Neuronal stem cell (in vitro differentiated cells): ENCODE results near the gene PTAFR. TPM values are rescaled to one million over a fixed set of nuclear protein-coding genes. Genes with fewer than 3 reads are reported as not detected.
A peak's percentile ranks its signal among the peaks of the same experiment; 100 is the strongest.

Source experiments
- DNase-seq: peaks from one replicate; pipeline ENCODE4 v3.0.0-alpha.2; 2013; ENCODE audit warnings: low spot score
- H2AFZ ChIP-seq: one replicate; pipeline ENCODE4 v1.6.1; 2013; ENCODE audit warnings: mild to moderate bottlenecking, low read length, inconsistent platforms
- H2AK5ac ChIP-seq: 2 replicates; pipeline ENCODE4 v1.6.1; 2013; ENCODE audit warnings: low read depth, mild to moderate bottlenecking, inconsistent platforms, low read length, moderate library complexity, mixed read lengths
- H2BK120ac ChIP-seq: 2 replicates; pipeline ENCODE4 v1.6.1; 2013; ENCODE audit warnings: low read depth, mild to moderate bottlenecking, inconsistent platforms, low read length, moderate library complexity, mixed read lengths
- H2BK12ac ChIP-seq: one replicate; pipeline ENCODE4 v1.6.1; 2013; ENCODE audit warnings: low read length, inconsistent platforms
- H2BK15ac ChIP-seq: 2 replicates; pipeline ENCODE4 v1.6.1; 2013; ENCODE audit warnings: mild to moderate bottlenecking, low read length, inconsistent platforms, mixed read lengths
- H2BK5ac ChIP-seq: one replicate; pipeline ENCODE4 v1.6.1; 2013; ENCODE audit warnings: inconsistent platforms, mild to moderate bottlenecking, low read length, moderate library complexity
- H3K14ac ChIP-seq: one replicate; pipeline ENCODE4 v1.6.1; 2013; ENCODE audit warnings: low read length, inconsistent platforms
- H3K18ac ChIP-seq: 2 replicates; pipeline ENCODE4 v1.6.1; 2013; ENCODE audit warnings: low read length, inconsistent platforms
- H3K23ac ChIP-seq: 2 replicates; pipeline ENCODE4 v1.6.1; 2013; ENCODE audit warnings: low read depth, mild to moderate bottlenecking, mixed read lengths, low read length, inconsistent platforms; ENCODE audit not compliant: poor library complexity
- H3K27ac ChIP-seq: replicated peaks from 3 replicates; pipeline ENCODE4 v1.5.1; 2013; ENCODE audit warnings: low read length, inconsistent platforms
- H3K27me3 ChIP-seq, 3 experiments: 2 replicates each; pipeline ENCODE4 v1.6.1; 2013; ENCODE audit warnings: low read length in 3 of 3, mild to moderate bottlenecking in 2 of 3, inconsistent platforms in 1 of 3, low read depth in 1 of 3, mixed read lengths in 1 of 3, moderate library complexity in 1 of 3; ENCODE audit not compliant: control insufficient read depth in 3 of 3, insufficient read depth in 3 of 3
- H3K36me3 ChIP-seq, 2 donors: replicated peaks in 1 of 2; 2 replicates each; pipeline ENCODE4 v1.6.1; 2013; ENCODE audit warnings: low read length in 2 of 2; ENCODE audit not compliant: control insufficient read depth in 2 of 2, insufficient read depth in 2 of 2
- H3K4ac ChIP-seq: 2 replicates; pipeline ENCODE4 v1.6.1; 2013; ENCODE audit warnings: inconsistent platforms, mild to moderate bottlenecking, low read length, moderate library complexity
- H3K4me1 ChIP-seq, 2 donors: 1 replicate in 1 of 2; 2 replicates in 1 of 2; pipeline ENCODE4 v1.6.1; 2013; ENCODE audit warnings: low read length in 2 of 2, low read depth in 1 of 2; ENCODE audit not compliant: control insufficient read depth in 2 of 2, insufficient read depth in 1 of 2
- H3K4me2 ChIP-seq: one replicate; pipeline ENCODE4 v1.6.1; 2013; ENCODE audit warnings: mild to moderate bottlenecking, low read length, inconsistent platforms; ENCODE audit not compliant: insufficient read depth, poor library complexity, severe bottlenecking
- H3K4me3 ChIP-seq, 2 donors: 2 replicates each; pipeline ENCODE4 v1.5.1; 2013; ENCODE audit warnings: low read length in 2 of 2, mild to moderate bottlenecking in 2 of 2, inconsistent platforms in 1 of 2, moderate library complexity in 1 of 2
- H3K79me1 ChIP-seq: one replicate; pipeline ENCODE4 v1.6.1; 2013; ENCODE audit warnings: low read depth, mild to moderate bottlenecking, inconsistent platforms, low read length, moderate library complexity
- H3K9ac ChIP-seq: one replicate; pipeline ENCODE4 v1.6.1; 2013; ENCODE audit warnings: mild to moderate bottlenecking, low read depth, low read length, inconsistent platforms; ENCODE audit not compliant: poor library complexity
- H3K9me3 ChIP-seq, 2 donors: replicated peaks in 1 of 2; 2 replicates each; pipeline versions ENCODE3 to v1.6.1; 2013; ENCODE audit warnings: low read length in 2 of 2, mild to moderate bottlenecking in 2 of 2, inconsistent platforms in 1 of 2, low read depth in 1 of 2, mixed read lengths in 1 of 2, moderate library complexity in 1 of 2; ENCODE audit not compliant: control insufficient read depth in 2 of 2, insufficient read depth in 1 of 2
- H4K8ac ChIP-seq: one replicate; pipeline ENCODE4 v1.6.1; 2013; ENCODE audit warnings: low read depth, mild to moderate bottlenecking, inconsistent platforms, low read length, moderate library complexity
- H4K91ac ChIP-seq: one replicate; pipeline ENCODE4 v1.6.1; 2013; ENCODE audit warnings: low read length, low read depth, mild to moderate bottlenecking, inconsistent platforms; ENCODE audit not compliant: poor library complexity
- WGBS, 2 donors: extraction: QIAGEN DNeasy Blood & Tissue Kit; methylation state at CpG; one replicate each; pipeline ENCODE4 v1.1.7; 2013; ENCODE audit warnings: missing lambda C conversion rate in 2 of 2, mixed read lengths in 1 of 2; ENCODE audit not compliant: insufficient read length in 2 of 2, insufficient replicate concordance in 1 of 2; ENCODE audit errors: extremely low coverage in 2 of 2; 5-methylcytosine and 5-hydroxymethylcytosine counted together
- polyA plus RNA-seq, 2 experiments: library from polyadenylated mRNA; stranded (reverse); fragments of 200-250 nt; gene quantifications; one replicate each; pipeline ENCODE4 v1.2.3, GENCODE V29; 2013

Gene PTAFR, protein sequence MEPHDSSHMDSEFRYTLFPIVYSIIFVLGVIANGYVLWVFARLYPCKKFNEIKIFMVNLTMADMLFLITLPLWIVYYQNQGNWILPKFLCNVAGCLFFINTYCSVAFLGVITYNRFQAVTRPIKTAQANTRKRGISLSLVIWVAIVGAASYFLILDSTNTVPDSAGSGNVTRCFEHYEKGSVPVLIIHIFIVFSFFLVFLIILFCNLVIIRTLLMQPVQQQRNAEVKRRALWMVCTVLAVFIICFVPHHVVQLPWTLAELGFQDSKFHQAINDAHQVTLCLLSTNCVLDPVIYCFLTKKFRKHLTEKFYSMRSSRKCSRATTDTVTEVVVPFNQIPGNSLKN
- polyA plus RNA-seq (2013, experiment 1 of 2), result 0.04 TPM
- polyA plus RNA-seq (2013, experiment 2 of 2), result 0.03 TPM

DNA sequence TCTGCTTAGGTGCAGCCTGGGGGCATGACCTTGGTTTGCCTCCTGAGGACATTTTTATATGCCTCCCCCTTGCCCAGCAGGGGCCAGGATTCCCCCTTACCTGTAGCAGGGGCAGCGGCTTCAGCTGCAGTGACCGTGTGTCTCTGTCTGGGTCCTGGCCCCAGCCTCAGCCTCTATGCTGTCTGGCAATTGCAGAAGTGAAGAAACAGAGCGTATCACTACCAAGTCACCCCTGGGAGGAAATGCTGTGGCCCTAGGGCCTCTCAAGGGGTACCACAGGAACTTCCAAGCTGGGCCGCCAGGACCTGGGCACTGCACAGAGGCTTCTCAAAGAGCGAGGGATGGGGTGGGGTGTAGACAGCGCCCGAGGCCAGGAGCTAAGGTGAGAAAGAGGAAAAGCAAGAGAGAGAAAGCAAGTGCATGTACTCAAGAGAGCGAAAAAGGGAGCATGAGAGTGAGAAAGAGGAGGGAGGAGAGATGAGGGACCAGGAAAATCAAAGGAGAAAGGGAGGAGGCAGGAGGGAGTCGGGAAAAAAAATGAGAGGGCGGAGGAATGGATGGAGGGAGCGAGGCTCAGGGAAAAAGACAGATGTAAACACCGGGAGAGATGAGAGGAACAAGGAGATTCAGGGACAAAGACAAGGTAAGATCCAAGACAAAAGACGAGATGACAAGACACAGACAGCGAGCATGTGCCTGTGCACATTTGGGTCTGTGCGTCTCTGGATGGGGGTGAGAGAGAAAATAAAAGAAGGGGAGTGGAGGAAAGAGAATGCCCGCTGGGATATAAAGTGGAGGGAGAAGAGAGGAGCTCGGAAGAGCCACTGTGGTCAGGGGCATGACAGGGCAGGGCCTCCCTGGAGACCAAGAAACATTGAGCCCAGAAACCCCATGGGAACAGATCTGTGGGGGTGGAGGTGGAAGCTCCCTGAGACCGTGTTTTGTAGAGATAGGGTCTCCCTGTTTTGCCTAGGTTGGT lies at the start of gene PTAFR:
PTAFR (minus strand) TSS at position 199 of the 979 bp plus-strand sequence. CDS start 25,669 bp downstream, outside the sequence.
- Histone ChIP-seq H3K4me1 (peaks cover 8 to 11% of the 10 kb centered on the region in 2 donors), H4K8ac (no peak within 1 kb of the TSS), H3K79me1 (no peaks in the 10 kb centered on the region), H2BK12ac (no peak within 1 kb of the TSS), H4K91ac (no peak within 1 kb of the TSS), H3K9ac (no peak within 1 kb of the TSS), H2BK15ac (no peak within 1 kb of the TSS), H3K18ac (no peak within 1 kb of the TSS), H2BK120ac (no peak within 1 kb of the TSS), H3K27me3 (peaks cover 0 to 2% (median 0%) of the 10 kb centered on the region in 3 experiments), H3K27ac (no peak within 1 kb of the TSS), H3K4me2 (no peak within 1 kb of the TSS), H3K4ac (no peak within 1 kb of the TSS), H3K36me3 (peaks cover 0 to 2% of the 10 kb centered on the region in 2 donors), H2AK5ac (no peak within 1 kb of the TSS), H3K14ac (no peak within 1 kb of the TSS), H3K23ac (peak within 1 kb of the TSS; percentile 53), H3K9me3 (no peaks in the 10 kb centered on the region), H2AFZ (peak within 1 kb of the TSS; percentile 23), H2BK5ac (peak within 1 kb of the TSS; percentile 44), H3K4me3 (no peak within 1 kb of the TSS)
- 100% methylated on average over 2 of the region's 18 CpGs; no CpG with 5 or more reads in 1 of the 2 donors for WGBS, 2 donors
- no peak for DNase-seq

DNA sequence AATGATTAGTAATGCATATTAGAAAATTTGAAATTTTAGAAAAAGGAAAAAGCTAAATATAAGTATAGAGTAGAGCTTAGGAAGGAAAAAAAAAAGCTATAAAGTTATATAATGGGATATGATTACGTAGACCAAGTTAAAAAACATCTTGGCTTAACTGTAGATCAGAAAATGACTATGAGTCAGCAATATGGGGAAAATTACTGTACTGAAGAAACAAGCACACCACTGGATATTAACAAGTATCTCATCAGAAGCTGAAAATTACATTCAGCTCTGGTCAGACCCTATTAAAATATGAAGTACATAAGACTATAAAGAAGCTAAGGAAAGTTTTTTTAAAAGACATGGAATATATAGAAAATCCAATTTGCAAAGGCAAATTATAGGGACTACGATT lies 36.8 kb upstream of the PTAFR start:
- H3K79me1 ChIP-seq, result no peaks in the 10 kb centered on the region
- no CpG with 5 or more reads among the region's 2 CpGs for WGBS, 2 donors
- DNase-seq, result no peak
- no peak overlapping the region for H3K9ac ChIP-seq
- no peak overlapping the region for H3K4ac ChIP-seq
- no peak overlapping the region for H2BK12ac ChIP-seq
- no peak overlapping the region for H3K27ac ChIP-seq
- H3K4me3 ChIP-seq, result no peak overlapping the region
- H3K23ac ChIP-seq, result no peak overlapping the region
- H4K91ac ChIP-seq, result no peak overlapping the region
- no peak overlapping the region for H2BK120ac ChIP-seq
- no peaks in the 10 kb centered on the region for H3K4me1 ChIP-seq
- H3K14ac ChIP-seq, result no peak overlapping the region
- H3K4me2 ChIP-seq, result no peak overlapping the region
- peaks cover 11 to 77% of the 10 kb centered on the region in 2 donors for H3K36me3 ChIP-seq
- H2AK5ac ChIP-seq, result no peak overlapping the region
- H2BK5ac ChIP-seq, result no peak overlapping the region
- H2BK15ac ChIP-seq, result no peak overlapping the region
- no peak overlapping the region for H2AFZ ChIP-seq
- H3K18ac ChIP-seq, result no peak overlapping the region
- no peaks in the 10 kb centered on the region for H3K27me3 ChIP-seq
- H3K9me3 ChIP-seq, result no peaks in the 10 kb centered on the region
- no peak overlapping the region for H4K8ac ChIP-seq

DNA sequence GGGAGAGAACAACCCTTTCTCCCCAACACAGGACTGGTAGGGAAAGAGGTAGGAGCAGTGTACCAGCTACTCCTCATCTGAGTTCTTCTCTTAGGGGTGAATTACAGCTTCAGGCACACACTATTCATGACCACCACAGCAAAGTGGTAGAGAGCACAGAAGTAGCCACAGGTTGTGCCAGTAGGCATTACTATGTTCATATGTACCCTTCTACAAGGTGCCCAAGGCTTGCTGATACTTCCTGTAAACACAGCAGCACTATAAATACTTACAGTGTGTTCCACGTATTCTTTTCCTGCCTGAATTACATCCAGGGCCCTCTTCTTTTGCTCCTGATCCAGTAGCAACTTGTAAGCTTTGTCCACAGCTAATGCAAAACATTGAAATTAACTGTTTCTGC lies 33.2 kb upstream of the PTAFR start:
- Histone ChIP-seq H3K36me3 (peaks cover 11 to 91% of the 10 kb centered on the region in 2 donors), H2BK12ac (no peak overlapping the region), H3K27me3 (no peaks in the 10 kb centered on the region), H3K14ac (no peak overlapping the region), H2AFZ (no peak overlapping the region), H2BK120ac (no peak overlapping the region), H3K79me1 (no peaks in the 10 kb centered on the region), H2AK5ac (no peak overlapping the region), H4K8ac (no peak overlapping the region), H3K23ac (no peak overlapping the region), H3K4me2 (no peak overlapping the region), H3K9me3 (no peaks in the 10 kb centered on the region), H2BK5ac (no peak overlapping the region), H3K9ac (no peak overlapping the region), H3K4me1 (no peaks in the 10 kb centered on the region), H3K18ac (no peak overlapping the region), H4K91ac (no peak overlapping the region), H2BK15ac (no peak overlapping the region), H3K4me3 (no peak overlapping the region), H3K4ac (no peak overlapping the region), H3K27ac (no peak overlapping the region)
- DNase-seq, result no peak
- WGBS, 2 donors, result no CpG with 5 or more reads among the region's 1 CpG
